DMS79 (cell line): ENCODE measurements around the gene EDN2.
A peak's percentile ranks its signal among the peaks of the same experiment; 100 is the strongest.

Experiments used
- DNase-seq: peaks from one replicate; lab custom pipeline; 2025; lab: John Stamatoyannopoulos, UW

EDN2 gene

GRCh38 chr1:41498804-41499203 lies 14.3 kb upstream of the EDN2 start:
- no peak for DNase-seq

GRCh38 chr1:41498391-41498790 lies 13.9 kb upstream of the EDN2 start:
- DNase-seq: no peak

GRCh38 chr1:41497461-41498030 lies 13.1 kb upstream of the EDN2 start:
- no peak for DNase-seq

GRCh38 chr1:41497056-41497440 lies 12.6 kb upstream of the EDN2 start:
- no peak for DNase-seq

- peak; percentile 19 for DNase-seq
Measured at GRCh38 chr1:41496080-41497055, 11.9 kb upstream of the EDN2 start.

GRCh38 chr1:41495210-41495948 lies 10.9 kb upstream of the EDN2 start:
- DNase-seq: no peak

- DNase-seq: no peak
Measured at GRCh38 chr1:41494351-41495209, 10.1 kb upstream of the EDN2 start.

GRCh38 chr1:41493626-41494350 lies 9.3 kb upstream of the EDN2 start:
- DNase-seq: no peak

GRCh38 chr1:41493117-41493536 lies 8.6 kb upstream of the EDN2 start:
- DNase-seq: no peak

GRCh38 chr1:41492341-41492848 lies 7.9 kb upstream of the EDN2 start:
- no peak for DNase-seq

GRCh38 chr1:41490911-41491310 lies 6.4 kb upstream of the EDN2 start:
- DNase-seq: no peak

- DNase-seq: no peak
Measured at GRCh38 chr1:41489561-41489960, 5.1 kb upstream of the EDN2 start.

GRCh38 chr1:41488040-41488951 lies 3.8 kb upstream of the EDN2 start:
- DNase-seq: no peak

- DNase-seq: no peak
Measured at GRCh38 chr1:41487126-41488039, 2.9 kb upstream of the EDN2 start.

- no peak for DNase-seq
Measured at GRCh38 chr1:41486371-41487125, 2.1 kb upstream of the EDN2 start.

- DNase-seq: no peak
Measured at GRCh38 chr1:41486053-41486370, 1.5 kb upstream of the EDN2 start.

GRCh38 chr1:41485605-41486004 lies 1.1 kb upstream of the EDN2 start:
- no peak for DNase-seq

GRCh38 chr1:41483960-41484401 lies 502 bp downstream of the EDN2 start:
- peak; percentile 45 for DNase-seq
